HG03196 (cell line): ENCODE measurements around the gene MPZL3.
A peak's percentile ranks its signal among the peaks of the same experiment; 100 is the strongest.

Source experiments
- ATAC-seq: cut with Tn5 transposase; IDR thresholded peaks from one replicate; pipeline ENCODE4 v1.9.1; 2021; ENCODE audit not compliant: unreplicated experiment

MPZL3 gene

GRCh38 chr11:118264569-118265465 is 12.7 kb upstream of the MPZL3 start:
- no peak for ATAC-seq

DNA sequence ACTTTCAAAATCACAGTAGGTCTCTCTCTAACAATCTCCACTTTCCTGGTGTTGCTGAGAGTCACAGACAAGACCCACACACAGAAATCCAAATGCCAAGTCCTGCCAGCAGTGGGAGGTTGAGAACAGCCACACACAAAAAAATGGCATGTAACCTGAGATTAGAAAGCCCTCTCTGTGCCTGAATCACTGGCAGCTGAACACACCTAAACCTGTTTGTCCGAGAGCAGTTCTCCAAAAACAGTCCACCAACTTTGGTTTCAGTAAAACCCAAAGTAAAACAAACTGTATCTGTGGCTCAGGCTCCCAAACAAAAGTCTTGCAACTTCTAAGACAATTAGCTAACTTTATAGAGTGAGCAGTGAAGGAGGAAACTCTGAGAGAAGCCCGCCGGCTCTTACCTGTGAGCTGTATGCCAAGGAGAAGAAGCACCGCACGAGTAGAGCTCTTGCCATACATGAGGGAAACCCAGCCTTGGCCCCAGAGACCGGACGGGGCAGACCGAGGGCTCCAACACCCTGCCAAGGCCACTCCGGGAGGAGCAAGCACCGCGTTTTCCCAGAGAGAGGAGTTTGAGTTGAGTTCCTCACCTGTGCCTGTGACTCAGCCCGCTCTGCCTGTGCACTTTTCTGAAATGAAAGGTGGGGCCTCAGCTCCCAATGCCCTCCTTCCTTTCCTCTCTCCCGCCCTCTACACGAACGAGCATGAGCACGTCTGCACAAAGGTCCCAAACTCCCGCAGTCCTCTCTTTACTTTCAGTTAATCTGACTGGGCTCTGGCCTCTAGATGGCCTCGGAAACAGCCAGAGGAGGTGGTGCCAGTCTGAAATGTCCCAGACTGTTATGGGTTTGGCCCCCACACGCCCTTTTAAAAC is 11.8 kb upstream of the MPZL3 start, which contains the start of gene MPZL2:
Gene MPZL2 (minus strand): TSS at position 603 of the 874 bp plus-strand sequence. CDS start 144 bp downstream, at position 459.
- no peak for ATAC-seq

DNA sequence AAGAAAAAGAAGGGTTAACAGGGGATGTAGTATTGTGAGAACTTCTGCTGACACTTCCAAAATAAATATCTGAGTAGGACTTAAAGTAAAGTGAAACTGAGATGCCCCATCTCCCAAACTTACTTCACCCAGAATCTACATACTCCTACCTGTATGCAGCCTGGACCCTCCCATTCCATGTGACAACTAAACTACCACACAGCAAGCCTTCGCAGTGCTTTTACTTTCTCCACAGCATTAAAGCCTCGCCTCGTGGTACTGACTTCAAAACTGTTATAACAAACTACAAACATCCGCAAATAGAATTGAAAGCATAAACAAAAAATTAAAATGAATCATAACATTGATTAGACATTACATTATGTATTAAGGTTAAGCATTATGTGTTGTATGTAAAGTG is 10.9 kb upstream of the MPZL3 start:
- no peak for ATAC-seq

- no peak for ATAC-seq
These were observed 8.2 kb upstream of the MPZL3 start for GRCh38 chr11:118260353-118260752.

DNA sequence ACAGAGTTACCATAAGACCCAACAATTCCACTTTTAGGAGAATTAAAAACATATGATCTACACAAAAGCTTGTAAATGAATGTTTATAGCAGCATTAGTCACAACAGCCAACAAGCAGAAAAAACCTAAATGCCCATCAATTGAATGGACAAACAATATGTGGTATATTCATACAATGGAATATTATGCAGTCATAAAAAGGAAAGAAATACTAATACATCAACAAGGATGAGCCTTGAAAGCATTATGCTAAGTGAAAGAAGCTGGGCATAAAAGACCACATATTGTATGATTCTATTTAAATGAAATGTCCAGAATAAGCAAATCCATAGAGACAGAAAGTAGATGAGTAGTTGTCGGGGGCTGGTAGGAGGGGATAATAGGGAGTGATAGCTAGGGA is 7.0 kb upstream of the MPZL3 start:
- ATAC-seq, result no peak

DNA sequence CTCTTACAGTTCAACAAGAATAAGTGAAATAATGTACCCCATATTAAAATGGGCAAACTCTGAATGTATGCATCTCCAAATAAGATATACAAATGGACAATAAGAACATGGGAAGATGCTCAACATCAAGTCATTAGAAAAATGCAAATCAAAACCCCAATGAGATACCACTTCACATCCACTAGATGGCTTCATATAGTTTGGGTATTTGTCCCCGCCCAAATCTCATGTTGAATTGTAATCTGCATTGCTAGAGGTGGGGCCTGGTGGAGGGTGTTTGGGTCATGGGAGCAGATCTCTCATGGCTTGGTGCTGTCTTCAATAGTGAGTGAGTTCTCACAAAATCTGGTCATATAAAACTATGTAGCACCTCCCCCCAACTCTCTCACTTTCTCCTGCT is 6.2 kb upstream of the MPZL3 start:
- no peak for ATAC-seq

GRCh38 chr11:118252688-118253087 is 523 bp upstream of the MPZL3 start:
- no peak for ATAC-seq

DNA sequence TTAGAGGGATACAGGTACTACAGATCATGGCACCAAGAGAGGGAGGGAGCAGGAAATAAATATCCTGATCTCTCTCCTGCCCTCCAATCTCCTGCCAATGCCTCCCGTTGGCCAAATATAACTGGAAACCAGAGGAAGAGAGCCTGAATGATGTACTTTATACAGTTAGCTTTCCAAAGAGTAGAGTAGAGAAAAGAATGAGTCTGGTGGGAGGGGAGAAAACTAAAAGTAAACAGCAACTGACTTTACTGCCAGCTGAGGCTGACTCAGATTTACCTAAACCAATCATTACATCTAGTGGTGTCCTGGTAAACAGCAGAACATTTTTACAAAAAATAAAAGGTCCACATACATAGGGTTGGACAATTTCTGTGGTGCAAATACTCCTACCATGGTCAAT is 5.1 kb downstream of the MPZL3 start:
- ATAC-seq, result no peak

DNA sequence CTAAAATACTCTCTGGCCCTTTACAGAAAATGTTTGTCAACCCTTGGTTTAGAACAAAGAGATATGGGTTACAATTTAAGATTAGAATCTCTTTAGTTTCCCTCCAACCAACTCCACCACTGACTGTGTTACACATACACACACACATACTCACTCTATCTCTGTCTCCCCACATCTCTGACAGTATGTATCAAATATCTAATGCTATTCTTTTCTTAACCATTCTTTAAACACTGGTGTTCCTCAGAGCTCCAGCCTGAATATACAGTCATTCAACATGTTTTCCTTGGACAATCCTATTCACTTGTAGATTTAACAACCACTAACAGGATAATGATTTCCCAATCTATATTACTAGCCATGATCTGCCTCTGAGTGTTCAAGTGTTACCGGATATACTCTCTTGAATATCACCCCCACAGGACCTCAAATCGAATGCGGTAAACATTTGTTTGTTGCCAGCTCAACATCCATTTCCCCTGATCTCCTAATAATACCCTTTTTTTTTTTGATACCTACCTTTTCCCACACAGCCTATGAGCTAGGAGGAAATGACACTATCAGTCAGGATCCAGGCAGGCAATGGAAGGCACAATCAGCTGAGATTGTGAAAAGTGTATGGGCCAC is 6.1 kb downstream of the MPZL3 start:
- ATAC-seq, result no peak

- ATAC-seq, result no peak
These were observed 8.0 kb downstream of the MPZL3 start for GRCh38 chr11:118243993-118244762.

- ATAC-seq, result no peak
These were observed 9.0 kb downstream of the MPZL3 start for GRCh38 chr11:118243161-118243560.

GRCh38 chr11:118241764-118242098 is 10.4 kb downstream of the MPZL3 start:
- no peak for ATAC-seq

- ATAC-seq, result peak; percentile 87
These were observed 11.0 kb downstream of the MPZL3 start for GRCh38 chr11:118240999-118241763.

DNA sequence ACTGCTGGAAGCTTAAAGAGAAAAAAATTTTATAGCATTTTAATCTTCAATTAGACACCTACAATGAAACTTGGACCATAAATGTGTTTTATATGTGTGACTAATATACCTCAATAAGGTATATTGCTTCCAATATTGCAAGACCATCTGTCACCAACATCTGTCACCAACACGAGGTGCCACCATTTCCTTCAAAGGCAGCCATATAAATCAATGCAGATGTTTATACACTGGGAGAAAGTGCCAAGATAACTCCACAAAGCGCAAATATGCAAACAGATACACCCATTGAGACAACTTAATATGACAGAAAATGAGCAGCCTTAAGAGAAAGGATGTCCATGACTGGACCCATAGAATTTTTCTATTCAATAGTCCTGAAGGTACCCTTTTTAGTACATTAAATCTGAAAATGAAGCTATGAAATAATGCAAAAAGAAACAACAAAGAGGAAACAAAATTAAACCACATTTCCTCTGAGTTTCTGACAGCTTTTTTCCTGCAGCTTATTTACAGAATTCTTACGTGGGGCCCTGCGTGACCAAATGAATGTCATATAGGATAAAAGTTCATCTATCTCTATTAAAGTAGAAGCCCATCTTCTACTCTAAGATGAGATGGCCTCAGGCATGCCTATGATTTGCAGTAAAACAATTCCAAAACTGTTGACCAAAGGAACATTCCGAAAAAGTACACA is 12.5 kb downstream of the MPZL3 start:
- no peak for ATAC-seq

DNA sequence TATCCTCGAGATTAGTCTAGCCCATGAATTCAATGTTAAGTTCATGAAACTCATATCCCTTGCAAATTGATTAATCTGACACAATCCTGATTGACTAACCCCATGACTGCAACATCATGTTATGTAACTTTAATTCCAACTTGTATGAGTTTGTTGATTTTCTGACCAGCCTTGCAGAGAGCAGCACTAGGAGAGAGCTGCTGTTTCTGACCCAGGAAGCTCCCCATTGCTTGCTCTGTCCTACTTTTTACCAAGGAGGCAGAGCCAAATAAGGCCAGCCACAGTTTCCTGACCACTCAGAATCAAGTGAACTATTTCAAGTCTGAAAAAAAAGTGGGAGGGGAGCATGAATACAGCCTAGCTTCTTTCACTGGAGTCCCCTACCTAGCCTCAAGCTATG is 13.2 kb downstream of the MPZL3 start:
- no peak for ATAC-seq

DNA sequence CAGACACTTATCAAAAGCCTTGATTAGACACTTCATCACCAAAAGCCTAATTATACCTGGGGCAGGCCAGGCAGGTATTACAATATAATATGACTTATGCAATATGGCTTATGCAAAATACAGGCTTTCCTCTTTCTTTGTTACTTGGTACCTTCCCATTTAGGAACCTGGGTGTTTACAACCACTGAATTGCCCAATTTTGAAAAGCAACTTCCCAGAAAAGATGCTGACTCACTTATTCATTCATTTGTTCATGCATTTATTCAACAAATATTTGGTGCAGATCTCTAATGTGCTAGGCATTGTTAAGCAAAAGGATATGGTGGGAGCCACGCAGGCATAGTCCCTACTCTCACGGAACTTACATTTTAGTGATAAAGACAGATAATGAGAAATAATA is 13.7 kb downstream of the MPZL3 start:
- ATAC-seq, result no peak

GRCh38 chr11:118236170-118236569 is 16.0 kb downstream of the MPZL3 start:
- ATAC-seq, result no peak

DNA sequence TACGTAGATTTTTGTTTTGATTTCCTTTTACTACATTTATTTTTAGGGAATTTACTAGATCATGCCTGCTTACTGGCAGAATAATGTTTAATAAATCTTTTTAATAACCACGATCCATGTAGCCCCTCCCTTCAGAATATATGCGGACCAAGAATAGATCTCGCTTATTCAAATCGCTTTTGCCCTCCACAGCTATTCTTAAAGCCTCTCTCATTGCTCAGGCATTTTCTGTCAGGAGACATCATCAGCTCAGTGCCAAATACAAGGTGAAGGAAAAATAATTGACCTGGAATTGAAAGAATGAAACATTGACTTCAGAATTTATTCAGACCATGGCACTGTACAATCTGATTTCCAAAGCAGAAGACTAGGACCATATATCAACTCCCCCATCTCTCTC is 17.3 kb downstream of the MPZL3 start:
- no peak for ATAC-seq

DNA sequence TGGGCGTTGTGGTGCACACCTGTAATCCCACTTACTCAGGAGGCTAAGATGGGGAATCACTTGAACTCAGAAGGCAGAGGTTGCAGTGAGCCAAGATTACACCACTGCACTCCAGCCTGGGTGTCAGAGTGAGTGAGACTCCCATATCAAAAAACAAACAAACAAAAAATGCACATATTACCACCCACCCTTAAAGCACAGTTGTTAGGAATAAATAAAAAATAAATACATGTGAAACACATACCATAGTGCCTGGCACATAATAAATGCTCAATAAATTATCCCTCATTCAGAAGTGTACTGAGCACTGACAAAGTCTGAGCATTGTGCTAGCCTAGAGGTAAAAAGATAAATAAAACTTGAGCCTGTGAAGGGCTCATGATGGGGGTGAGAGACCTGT is 18.3 kb downstream of the MPZL3 start:
- ATAC-seq, result no peak
